Subcutaneous abdominal adipose tissue (tissue), 5 donors: ENCODE measurements around the gene FIS1.

Source experiments
- H3K27ac ChIP-seq: one replicate; pipeline ENCODE4 v1.7.0; 2013; ENCODE audit warnings: low read depth, mild to moderate bottlenecking, inconsistent platforms, low read length, moderate library complexity
- H3K27me3 ChIP-seq, 5 donors: one replicate each; pipeline ENCODE4 v1.7.0; 2013; ENCODE audit warnings: low read length in 5 of 5, inconsistent platforms in 1 of 5; ENCODE audit not compliant: control insufficient read depth in 5 of 5, insufficient read depth in 4 of 5
- H3K36me3 ChIP-seq, 5 donors: one replicate each; pipeline ENCODE4 v1.7.0; 2013; ENCODE audit warnings: low read length in 5 of 5; ENCODE audit not compliant: control insufficient read depth in 5 of 5, insufficient read depth in 5 of 5
- H3K4me1 ChIP-seq, 5 donors: one replicate each; pipeline ENCODE4 v1.7.0; 2013; ENCODE audit warnings: low read length in 5 of 5, mild to moderate bottlenecking in 3 of 5, moderate library complexity in 1 of 5; ENCODE audit not compliant: control insufficient read depth in 5 of 5, insufficient read depth in 5 of 5
- H3K4me3 ChIP-seq, 5 donors: one replicate each; pipeline ENCODE4 v1.7.0; 2013; ENCODE audit warnings: low read length in 5 of 5, low read depth in 1 of 5
- H3K9ac ChIP-seq, 5 donors: one replicate each; pipeline ENCODE4 v1.7.0; 2013; ENCODE audit warnings: low read length in 5 of 5, mild to moderate bottlenecking in 4 of 5, moderate library complexity in 3 of 5
- H3K9me3 ChIP-seq, 5 donors: one replicate each; pipeline ENCODE4 v1.7.0; 2013; ENCODE audit warnings: low read length in 5 of 5; ENCODE audit not compliant: control insufficient read depth in 5 of 5
- donor health status: healthy.
- donor health status: healthy.
- donor health status: healthy.
- donor health status: healthy.
- donor health status: healthy.

Gene FIS1

GRCh38 chr7:101218236-101219125, 26.4 kb downstream of the FIS1 start:
- peaks cover 0 to 28% (median 21%) of the 10 kb centered on the region in 5 donors for H3K36me3 ChIP-seq
- H3K4me1 ChIP-seq, result peaks cover 6 to 47% (median 41%) of the 10 kb centered on the region in 5 donors

DNA sequence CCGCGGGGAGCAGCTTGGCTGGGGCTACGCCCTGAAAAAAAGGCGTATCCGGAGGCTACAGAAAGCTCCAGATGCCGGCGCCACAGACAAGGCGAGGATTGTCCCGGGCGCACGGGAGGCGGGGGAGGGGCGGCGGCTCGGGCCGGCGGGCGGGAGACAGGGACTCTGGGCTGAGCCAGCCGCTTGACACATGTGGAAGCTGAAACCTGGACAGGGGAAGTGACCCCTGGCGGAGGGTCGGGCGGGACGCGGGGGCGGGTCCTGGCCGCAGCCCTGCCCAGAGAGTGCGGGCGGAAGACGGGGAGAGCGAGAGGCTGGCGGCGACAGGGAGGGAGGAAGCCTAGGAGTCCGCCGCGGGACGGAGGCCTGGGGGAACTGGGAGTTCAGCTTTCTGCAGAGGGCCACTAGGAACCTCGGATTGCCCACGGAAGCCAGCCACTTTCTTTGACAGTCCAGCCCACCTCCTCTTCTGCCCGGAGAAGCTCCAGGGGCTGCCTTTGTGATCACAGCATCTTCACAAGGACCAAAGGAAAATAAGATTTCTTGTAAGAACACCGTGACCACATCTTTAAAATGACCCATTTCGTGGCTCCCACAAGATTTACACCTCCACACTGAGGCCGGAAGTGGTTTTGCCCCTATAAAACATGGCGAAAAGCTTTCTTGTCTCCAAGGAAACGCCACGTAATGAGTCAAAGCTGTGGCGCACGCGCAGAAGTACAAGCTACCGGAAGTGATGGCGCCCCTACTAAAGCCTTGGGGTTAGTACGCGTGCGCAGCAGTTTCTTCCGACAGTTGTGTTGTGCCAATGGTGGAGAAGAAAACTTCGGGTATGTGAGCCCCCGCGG, 27.3 kb downstream of the FIS1 start, which contains the start of the genes PLOD3 and ZNHIT1:
Gene PLOD3 (minus strand): TSS at position 194 of the 848 bp plus-strand sequence. CDS start 307 bp downstream, outside the sequence.
Gene ZNHIT1 (plus strand): TSS at position 778 of the 848 bp plus-strand sequence. CDS start 31 bp downstream, at position 809.
- peaks cover 0 to 26% (median 18%) of the 10 kb centered on the region in 5 donors for H3K36me3 ChIP-seq

More at GRCh38 chr7:101218236-101219125, 26.4 kb downstream of the FIS1 start:
- Histone ChIP-seq H3K27me3 (no peaks in the 10 kb centered on the region), H3K9ac (peak overlapping the region in 4 of 5 donors; percentile 56 to 94 (median 84)), H3K9me3 (no peaks in the 10 kb centered on the region), H3K4me3 (peak overlapping the region; percentile 76 to 97 (median 84)), H3K27ac (peak overlapping the region; percentile 96)

GRCh38 chr7:101216860-101217387, 28.0 kb downstream of the FIS1 start:
- Histone ChIP-seq H3K4me1 (peaks cover 6 to 47% (median 41%) of the 10 kb centered on the region in 5 donors), H3K27me3 (no peaks in the 10 kb centered on the region), H3K9me3 (no peaks in the 10 kb centered on the region), H3K27ac (peak overlapping the region; percentile 96), H3K9ac (peak overlapping the region; percentile 56 to 94 (median 77)), H3K36me3 (peaks cover 0 to 30% (median 22%) of the 10 kb centered on the region in 5 donors), H3K4me3 (peak overlapping the region; percentile 76 to 94 (median 84))

More for the DNA sequence above, 27.3 kb downstream of the FIS1 start, which contains the start of the genes PLOD3 and ZNHIT1:
- H3K9me3 ChIP-seq, result no peaks in the 10 kb centered on the region
- peak within 1 kb of the TSS; percentile 96 for H3K27ac ChIP-seq
- H3K4me1 ChIP-seq, result peaks cover 6 to 47% (median 41%) of the 10 kb centered on the region in 5 donors
- peak within 1 kb of the TSS; percentile 76 to 97 (median 84) for H3K4me3 ChIP-seq
- peak within 1 kb of the TSS; percentile 56 to 94 (median 87) for H3K9ac ChIP-seq
- no peaks in the 10 kb centered on the region for H3K27me3 ChIP-seq

- Histone ChIP-seq H3K9ac (peak overlapping the region; percentile 56 to 94 (median 77)), H3K27ac (peak overlapping the region; percentile 96)
Measured at GRCh38 chr7:101216001-101216859, 28.7 kb downstream of the FIS1 start.

GRCh38 chr7:101212014-101212413, 32.9 kb downstream of the FIS1 start:
- no peak overlapping the region for H3K27ac ChIP-seq
- H3K9ac ChIP-seq, result no peak overlapping the region
- peaks cover 0 to 77% (median 57%) of the 10 kb centered on the region in 5 donors for H3K36me3 ChIP-seq
- H3K4me3 ChIP-seq, result no peak overlapping the region
- H3K9me3 ChIP-seq, result no peaks in the 10 kb centered on the region
- H3K4me1 ChIP-seq, result peaks cover 1 to 17% (median 15%) of the 10 kb centered on the region in 5 donors
- H3K27me3 ChIP-seq, result no peaks in the 10 kb centered on the region

More at GRCh38 chr7:101216001-101216859, 28.7 kb downstream of the FIS1 start:
- peaks cover 6 to 47% (median 41%) of the 10 kb centered on the region in 5 donors for H3K4me1 ChIP-seq
- H3K9me3 ChIP-seq, result no peaks in the 10 kb centered on the region
- H3K27me3 ChIP-seq, result no peaks in the 10 kb centered on the region
- H3K4me3 ChIP-seq, result peak overlapping the region; percentile 76 to 94 (median 84)
- peaks cover 0 to 37% (median 24%) of the 10 kb centered on the region in 5 donors for H3K36me3 ChIP-seq

GRCh38 chr7:101211501-101211900, 33.4 kb downstream of the FIS1 start:
- Histone ChIP-seq H3K27me3 (no peaks in the 10 kb centered on the region), H3K27ac (no peak overlapping the region), H3K9me3 (no peaks in the 10 kb centered on the region), H3K36me3 (peaks cover 0 to 80% (median 59%) of the 10 kb centered on the region in 5 donors), H3K4me3 (no peak overlapping the region), H3K9ac (no peak overlapping the region), H3K4me1 (peaks cover 1 to 12% (median 10%) of the 10 kb centered on the region in 5 donors)

- Histone ChIP-seq H3K4me1 (peaks cover 0 to 5% (median 0%) of the 10 kb centered on the region in 5 donors), H3K9ac (no peak overlapping the region), H3K27ac (no peak overlapping the region), H3K9me3 (no peaks in the 10 kb centered on the region), H3K36me3 (peaks cover 0 to 81% (median 63%) of the 10 kb centered on the region in 5 donors), H3K27me3 (no peaks in the 10 kb centered on the region), H3K4me3 (no peak overlapping the region)
Measured at GRCh38 chr7:101210143-101210542, 34.7 kb downstream of the FIS1 start.

GRCh38 chr7:101208794-101209193, 36.1 kb downstream of the FIS1 start:
- Histone ChIP-seq H3K27ac (no peak overlapping the region), H3K36me3 (peaks cover 0 to 75% (median 57%) of the 10 kb centered on the region in 5 donors), H3K9ac (no peak overlapping the region), H3K27me3 (peaks cover 0 to 2% (median 0%) of the 10 kb centered on the region in 5 donors), H3K9me3 (no peaks in the 10 kb centered on the region), H3K4me1 (peaks cover 0 to 8% (median 0%) of the 10 kb centered on the region in 5 donors), H3K4me3 (no peak overlapping the region)
